GM12878 (cell line): ENCODE measurements around the gene ADK. TPM values are rescaled to one million over a fixed set of nuclear protein-coding genes. Genes with fewer than 3 reads are reported as not detected.

Source experiments
- ATAC-seq: fragments of 200-7000 bp; cut with Tn5 transposase; 3 replicates; pipeline ENCODE4 v1.9.1; 2020; ENCODE audit warnings: mild to moderate bottlenecking, moderate library complexity
- BruUV-seq: library from RNA; stranded (reverse); fragments of 400-500 nt; replicated peaks from 2 replicates; lab custom pipeline; 2021; lab: Mats Ljungman, UMichigan
- CTCF ChIA-PET: fragments of 300-600 bp; sonication (Branson Sonifier 250); formaldehyde crosslinking; extraction: SDS; loops from one replicate; lab custom pipeline; 2021; ENCODE audit warnings: inconsistent platforms; lab: Yijun Ruan, JAX
- POLR2A ChIA-PET: fragments of 350-600 bp; formaldehyde crosslinking; extraction: SDS; loops from one replicate; lab custom pipeline; 2021; ENCODE audit warnings: inconsistent platforms; lab: Charles Lee
- RAD21 ChIA-PET: fragments of 300-600 bp; sonication (Branson Sonifier 250); formaldehyde crosslinking; loops from one replicate; lab custom pipeline; 2023; ENCODE audit warnings: antibody characterized with exemption; ENCODE audit not compliant: unreplicated experiment; lab: Charles Lee
- SMC1A ChIA-PET: fragments of 300-600 bp; sonication (Branson Sonifier 250); formaldehyde crosslinking; loops from one replicate; lab custom pipeline; 2023; ENCODE audit not compliant: unreplicated experiment, uncharacterized antibody; lab: Charles Lee
- DNase-seq: peaks from one replicate; pipeline ENCODE4 v3.0.0-alpha.2; 2011; ENCODE audit warnings: low read depth, low spot score
- FAIRE-seq: peaks from 3 replicates; lab custom pipeline; 2011; peaks lifted over from hg19 to GRCh38; lab: Jason Lieb, UNC
- H2AFZ ChIP-seq: 2 replicates; pipeline ENCODE4 v1.6.0; 2011; ENCODE audit warnings: low read depth, low read length, control low read depth; ENCODE audit not compliant: control insufficient read depth
- H3K27ac ChIP-seq: 2 replicates; pipeline ENCODE4 v1.5.1; 2011; ENCODE audit warnings: control low read depth; ENCODE audit not compliant: control insufficient read depth, insufficient read depth
- H3K27me3 ChIP-seq, 2 experiments: replicated peaks in 1 of 2; 2 replicates each; pipeline versions ENCODE4 v1.6.0 to v1.6.1; 2011; ENCODE audit warnings: low read length in 1 of 2; ENCODE audit not compliant: control insufficient read depth in 2 of 2, insufficient read depth in 2 of 2
- H3K36me3 ChIP-seq, 2 experiments: 2 replicates each; pipeline ENCODE4 v1.5.1; 2011; ENCODE audit warnings: low read length in 1 of 2; ENCODE audit not compliant: control insufficient read depth in 2 of 2, insufficient read depth in 2 of 2
- H3K4me1 ChIP-seq: 2 replicates; pipeline ENCODE4 v1.6.1; 2011; ENCODE audit warnings: mild to moderate bottlenecking, low read length, moderate library complexity, mixed read lengths; ENCODE audit not compliant: control insufficient read depth, insufficient read depth
- H3K4me2 ChIP-seq: 2 replicates; pipeline ENCODE4 v1.6.0; 2011; ENCODE audit warnings: control low read depth; ENCODE audit not compliant: control insufficient read depth, insufficient read depth
- H3K4me3 ChIP-seq: fragments of 200-600 bp; sonication (generic); 2 replicates; pipeline ENCODE4 v1.5.1; 2016
- H3K79me2 ChIP-seq: 2 replicates; pipeline ENCODE4 v1.6.0; 2011; ENCODE audit warnings: low read length; ENCODE audit not compliant: control insufficient read depth, insufficient read depth
- H3K9ac ChIP-seq: 2 replicates; pipeline ENCODE4 v1.8.0; 2011; ENCODE audit warnings: low read length, control low read depth, mixed read lengths; ENCODE audit not compliant: control insufficient read depth, insufficient read depth
- H3K9me3 ChIP-seq: replicated peaks from 3 replicates; pipeline ENCODE4 v1.5.1; 2011; ENCODE audit warnings: mild to moderate bottlenecking, low read length; ENCODE audit not compliant: control insufficient read depth, insufficient read depth
- H4K20me1 ChIP-seq: 2 replicates; pipeline ENCODE4 v1.6.0; 2011; ENCODE audit not compliant: control insufficient read depth, insufficient read depth
- ASH2L ChIP-seq: fragments of 300-600, 200-600 bp; sonication (generic); IDR thresholded peaks from 2 replicates; pipeline ENCODE4 v1.6.1; 2017; ENCODE audit warnings: low read depth, mild to moderate bottlenecking, borderline replicate concordance
- BACH1 ChIP-seq: fragments of 450-650 bp; IDR thresholded peaks from 2 replicates; pipeline ENCODE4 v1.6.1; 2017; ENCODE audit warnings: mild to moderate bottlenecking, borderline replicate concordance
- BCL3 ChIP-seq: IDR thresholded peaks from 2 replicates; pipeline ENCODE4 v1.6.1; 2011; ENCODE audit warnings: borderline replicate concordance, low read depth, mild to moderate bottlenecking, moderate library complexity, low read length; ENCODE audit not compliant: insufficient read depth, poor library complexity, severe bottlenecking
- CEBPZ ChIP-seq: fragments of 150-350 bp; IDR thresholded peaks from 2 replicates; pipeline ENCODE4 v1.6.1; 2016; ENCODE audit warnings: low read depth, low read length
- FOXM1 ChIP-seq: IDR thresholded peaks from 2 replicates; pipeline ENCODE4 v1.6.1; 2012; ENCODE audit warnings: low read depth, mild to moderate bottlenecking, inconsistent platforms, low read length, moderate library complexity
- HCFC1 ChIP-seq: fragments of 150-350 bp; IDR thresholded peaks from 2 replicates; pipeline ENCODE4 v1.6.1; 2014; ENCODE audit warnings: low read length
- HSF1 ChIP-seq: fragments of 150-350 bp; IDR thresholded peaks from 2 replicates; pipeline ENCODE4 v1.6.1; 2014; ENCODE audit warnings: mild to moderate bottlenecking, low read depth, low read length
- KLF5 ChIP-seq: fragments of 450-650 bp; IDR thresholded peaks from 2 replicates; pipeline ENCODE4 v1.6.1; 2014; ENCODE audit warnings: mild to moderate bottlenecking; ENCODE audit not compliant: partially characterized antibody
- POLR2AphosphoS2 ChIP-seq: IDR thresholded peaks from 2 replicates; pipeline ENCODE4 v1.6.1; 2011; ENCODE audit warnings: low read depth, mild to moderate bottlenecking, low read length, improper control_type of control experiment, moderate library complexity
- USF2 ChIP-seq: IDR thresholded peaks from 2 replicates; pipeline ENCODE4 v1.6.1; 2011; ENCODE audit warnings: low read depth, low read length, improper control_type of control experiment, borderline replicate concordance
- YY1 ChIP-seq: IDR thresholded peaks from 2 replicates; pipeline ENCODE4 v1.6.1; 2011; ENCODE audit warnings: low read depth, mild to moderate bottlenecking, low read length
- ZZZ3 ChIP-seq: IDR thresholded peaks from 2 replicates; pipeline ENCODE4 v1.6.1; 2011; ENCODE audit warnings: low read depth; ENCODE audit not compliant: control insufficient read depth, insufficient read length
- WGBS: methylation state at CpG from one replicate; pipeline ENCODE4 v1.1.6; 2016; ENCODE audit warnings: low lambda C conversion rate; ENCODE audit not compliant: insufficient replicate concordance, insufficient coverage; ENCODE audit errors: missing lambda C conversion rate; 5-methylcytosine and 5-hydroxymethylcytosine counted together
- in situ Hi-C: fragments of 300-500 bp; cut with MboI; formaldehyde crosslinking; loops from 9 replicates; pipeline ENCODE4 v1.14.3; 2018; ENCODE audit warnings: mixed read lengths
- intact Hi-C: fragments of 100-400 bp; cut with micrococcal nuclease; formaldehyde crosslinking; loops from one replicate; pipeline ENCODE4 v1.14.2; 2022; ENCODE audit not compliant: unreplicated experiment
- polyA plus RNA-seq, 11 experiments: library from polyadenylated mRNA; depleted of rRNA in 4 of 11; unstranded in 6 of 11; stranded (reverse) in 5 of 11; fragments of >200 nt; fragmentation: Nextera tagmentation in 4 of 11; fragmentation: Illumina TruSeq in 1 of 11; extraction: Ambion mirVana in 4 of 11; extraction: Trizol in 1 of 11; gene quantifications; 1 replicate in 1 of 11; 2 replicates in 10 of 11; pipeline versions ENCODE4 v1.2.1 to v1.2.3, GENCODE V29; 2011 to 2016; ENCODE audit warnings: inconsistent platforms in 2 of 11, missing spikeins in 2 of 11, low read depth in 1 of 11
- total RNA-seq, 4 experiments: library from RNA; depleted of rRNA in 3 of 4; stranded (reverse); fragments of >200 nt in 3 of 4; fragmentation: Illumina TruSeq in 1 of 4; extraction: Trizol in 1 of 4; gene quantifications; 2 replicates each; pipeline versions ENCODE4 v1.2.1 to v1.2.3, GENCODE V29; 2013 to 2021

ADK gene
- total and polyA plus RNA-seq, 10 of the 15 experiments (the other 5 are each of a cell fraction or from before 2014, with no cell fraction given): 42.0 to 151 (median 81.6) TPM

GRCh38 chr10:74140553-74140952 lies 10.5 kb upstream of the ADK start:
- Histone ChIP-seq H3K9me3 (no peaks in the 10 kb centered on the region; the same call in 2 of the 3 replicates), H3K27me3 (no peaks in the 10 kb centered on the region), H3K4me2 (no peak overlapping the region), H3K4me1 (no peaks in the 10 kb centered on the region), H3K27ac (no peak overlapping the region), H3K79me2 (peaks cover 20% of the 10 kb centered on the region), H3K4me3 (no peak overlapping the region), H3K36me3 (peaks cover 0 to 16% of the 10 kb centered on the region in 2 experiments), H3K9ac (no peak overlapping the region), H4K20me1 (no peaks in the 10 kb centered on the region), H2AFZ (no peak overlapping the region)
- no TSS peak for BruUV-seq
- TF ChIP-seq KLF5 (no peak), HCFC1 (no peak), FOXM1 (no peak), HSF1 (no peak), ZZZ3 (no peak), ASH2L (no peak), USF2 (no peak), POLR2AphosphoS2 (no peak), BACH1 (no peak), BCL3 (no peak), YY1 (no peak), CEBPZ (no peak)
- 100% methylated on average over 2 of the region's 2 CpGs for WGBS
- DNase-seq: no peak
- ChIA-PET RAD21 (no interaction called here), POLR2A (no interaction called here), SMC1A (no interaction called here), CTCF (no interaction called here)
- ATAC-seq: no peak
- intact Hi-C loops: no loop called here
- FAIRE-seq: no peak
- in situ Hi-C loops: no loop called here
